Dedifferentiated amniotic fluid mesenchymal stem cell (primary cell): Measurements from ENCODE around the gene RFNG.

Source experiments
- DNase-seq: peaks from one replicate; pipeline ENCODE4 v3.0.0-alpha.2; 2016; ENCODE audit errors: extremely low spot score

Gene RFNG

DNA sequence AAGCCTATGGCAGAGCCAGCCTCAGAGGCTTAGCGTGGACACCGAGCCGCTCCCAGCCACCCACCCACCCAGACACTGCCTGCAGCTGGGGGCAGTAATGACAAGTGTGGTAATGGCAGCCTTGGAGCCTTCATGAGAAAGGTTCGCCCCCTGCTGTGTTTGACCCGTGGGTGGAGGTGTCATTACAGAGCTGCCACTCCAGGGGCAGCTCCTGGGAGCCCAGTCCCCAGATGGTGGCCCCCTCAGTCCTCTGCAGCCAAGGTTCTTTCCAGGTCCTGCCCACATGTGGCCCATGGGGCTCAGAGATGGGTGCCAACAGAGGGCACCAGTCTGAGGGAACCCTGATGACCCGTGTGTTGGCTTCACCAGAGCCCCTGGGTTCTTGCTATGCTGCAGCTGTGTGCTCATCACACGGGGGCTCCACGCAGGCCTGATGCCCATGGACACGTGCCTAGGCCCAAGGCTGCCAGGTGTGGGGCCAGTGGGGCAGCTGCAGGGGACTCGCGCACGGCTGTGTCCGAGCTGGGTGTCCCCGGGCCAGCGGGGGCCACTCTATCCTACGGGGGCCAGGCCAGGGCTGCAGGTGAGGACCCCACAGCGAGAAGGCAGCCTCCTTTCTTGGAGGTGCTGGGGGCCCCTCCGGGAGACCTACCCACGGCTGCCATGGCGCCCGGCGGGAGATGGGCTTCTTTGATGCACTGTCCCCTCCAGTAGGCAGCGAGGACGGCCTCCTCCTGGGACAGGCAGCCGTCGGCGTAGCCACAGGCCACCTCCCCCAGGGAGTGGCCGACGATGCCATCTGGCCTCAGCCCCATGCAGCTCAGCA lies 38.3 kb upstream of the RFNG start:
- no peak for DNase-seq

- no peak for DNase-seq
Observed at GRCh38 chr17:82088838-82089722, 37.5 kb upstream of the RFNG start.

DNA sequence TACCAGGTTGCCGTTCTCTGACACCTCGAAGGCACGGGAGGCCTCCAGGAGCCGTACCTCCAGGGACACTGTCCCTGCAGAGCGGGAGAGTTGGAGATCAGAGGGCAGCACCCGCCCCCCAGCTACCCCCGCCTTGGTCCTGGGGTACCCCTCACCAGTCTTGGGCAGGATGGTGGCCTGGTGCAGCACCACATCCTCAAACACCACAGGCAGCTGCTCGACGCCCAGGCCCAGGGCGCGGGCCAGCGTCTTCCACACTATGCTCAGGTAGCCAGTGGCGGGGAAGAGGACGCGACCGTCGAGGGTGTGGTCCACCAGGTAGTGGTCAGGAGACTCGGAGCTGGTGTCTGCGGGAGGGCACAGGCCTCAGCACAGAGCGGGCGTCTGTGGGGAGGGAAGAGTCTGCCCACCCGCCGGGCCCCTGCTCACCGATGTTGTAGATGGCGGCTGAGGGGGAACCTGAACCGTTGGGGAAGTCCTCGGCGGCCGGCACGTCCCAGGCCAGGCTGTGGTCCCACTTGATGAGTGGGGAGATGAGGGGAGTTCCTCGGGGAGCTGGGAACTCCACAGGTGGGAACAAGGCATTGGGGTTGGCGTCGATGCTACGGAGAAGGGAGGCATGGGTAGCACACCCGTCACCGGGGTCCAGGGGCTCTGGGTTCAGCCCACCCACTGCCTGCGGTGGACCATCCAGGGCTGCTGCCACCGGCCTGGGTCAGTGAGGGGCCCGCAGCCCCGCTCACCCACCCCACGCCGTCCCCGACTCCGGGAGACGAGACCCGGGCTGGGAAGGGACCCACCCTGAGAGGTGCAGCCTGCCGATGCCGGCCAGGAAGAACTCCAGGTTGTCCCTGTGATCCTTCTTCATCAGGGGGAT lies 36.6 kb upstream of the RFNG start:
- DNase-seq: no peak

GRCh38 chr17:82086941-82087906 lies 35.6 kb upstream of the RFNG start:
- no peak for DNase-seq

DNA sequence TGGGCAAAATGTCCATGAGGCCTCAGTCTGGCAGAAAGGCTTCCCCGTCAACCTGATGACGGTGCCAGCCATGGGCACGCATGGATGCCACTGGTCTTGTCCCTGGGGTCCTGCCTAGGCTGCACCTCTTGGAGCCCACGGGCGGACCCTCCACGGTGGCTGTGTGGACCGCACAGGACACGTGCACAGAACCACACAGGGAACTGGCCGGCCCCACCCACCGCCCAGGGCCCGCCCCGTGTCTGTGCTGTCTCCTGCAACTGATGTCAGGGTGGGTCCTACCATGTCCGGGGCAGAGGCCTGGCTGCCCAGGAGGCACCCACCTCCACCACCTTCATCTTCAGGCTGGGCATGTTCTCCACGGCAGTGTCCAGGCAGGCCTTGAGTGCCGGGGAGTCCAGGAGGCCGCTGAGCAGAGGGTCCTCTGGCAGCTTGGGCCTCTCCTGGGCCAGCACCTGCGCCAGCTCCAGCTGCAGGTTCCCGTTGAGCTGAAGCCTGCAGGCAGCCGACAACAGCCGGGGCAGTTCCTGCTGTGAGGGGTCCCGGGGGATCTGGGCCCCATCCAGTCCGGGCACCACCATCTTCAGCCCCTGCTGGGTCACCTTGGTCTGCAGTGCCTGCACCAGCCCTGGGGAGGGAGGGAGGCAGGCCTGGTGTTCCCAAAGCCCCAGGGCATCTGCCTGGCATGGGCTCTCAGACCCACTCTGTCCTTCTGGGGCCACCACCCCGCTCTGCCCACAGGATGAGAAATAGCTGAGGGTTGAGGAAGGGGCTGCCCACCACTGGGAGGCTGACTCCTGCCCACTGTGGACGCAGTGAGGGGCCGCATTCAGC lies 34.5 kb upstream of the RFNG start:
- DNase-seq: no peak

DNA sequence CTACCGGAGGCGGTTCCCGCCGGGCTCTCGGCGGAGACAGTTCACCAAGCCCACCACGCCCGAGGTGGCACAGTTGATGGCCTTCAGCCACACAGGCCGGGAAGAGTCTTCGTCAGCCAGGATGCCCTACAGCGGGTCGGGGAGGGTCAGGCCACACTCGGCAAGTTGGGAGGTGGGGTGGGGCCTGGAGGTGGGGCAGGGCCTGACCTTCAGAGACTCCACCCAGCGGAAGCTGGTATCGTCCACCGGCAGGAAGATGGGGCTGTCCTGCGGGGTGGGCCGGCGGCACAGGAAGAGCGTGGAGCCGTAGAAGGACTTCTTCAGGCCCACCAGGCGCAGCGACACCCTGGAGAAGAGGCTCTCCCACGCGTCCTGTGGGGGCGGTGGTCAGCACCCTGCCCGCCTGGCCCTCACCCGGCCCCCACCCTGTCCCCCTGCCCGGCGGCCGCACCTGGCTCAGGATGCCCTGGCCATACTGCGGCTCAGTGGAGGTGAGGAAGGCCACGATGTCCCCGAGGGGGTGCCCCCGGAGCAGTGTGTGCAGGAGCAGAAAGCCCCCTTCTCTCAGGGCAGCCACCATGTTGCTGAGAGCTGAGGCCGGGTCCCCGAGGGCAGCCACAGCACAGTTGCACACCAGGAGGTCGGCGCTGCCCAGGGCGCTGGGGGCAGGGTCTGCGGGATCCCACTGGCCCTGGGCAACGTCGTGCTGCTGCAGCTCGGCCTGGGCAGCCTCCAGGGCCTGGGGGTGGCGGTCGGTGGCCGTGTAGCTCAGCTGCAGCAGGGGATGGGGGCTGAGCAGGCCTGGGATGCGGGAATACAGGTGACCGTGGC lies 33.6 kb upstream of the RFNG start:
- DNase-seq: no peak

- DNase-seq: no peak
Observed at GRCh38 chr17:82084373-82085030, 32.9 kb upstream of the RFNG start.

GRCh38 chr17:82083533-82084359 lies 32.1 kb upstream of the RFNG start:
- no peak for DNase-seq

GRCh38 chr17:82083009-82083408 lies 31.4 kb upstream of the RFNG start:
- DNase-seq: no peak

DNA sequence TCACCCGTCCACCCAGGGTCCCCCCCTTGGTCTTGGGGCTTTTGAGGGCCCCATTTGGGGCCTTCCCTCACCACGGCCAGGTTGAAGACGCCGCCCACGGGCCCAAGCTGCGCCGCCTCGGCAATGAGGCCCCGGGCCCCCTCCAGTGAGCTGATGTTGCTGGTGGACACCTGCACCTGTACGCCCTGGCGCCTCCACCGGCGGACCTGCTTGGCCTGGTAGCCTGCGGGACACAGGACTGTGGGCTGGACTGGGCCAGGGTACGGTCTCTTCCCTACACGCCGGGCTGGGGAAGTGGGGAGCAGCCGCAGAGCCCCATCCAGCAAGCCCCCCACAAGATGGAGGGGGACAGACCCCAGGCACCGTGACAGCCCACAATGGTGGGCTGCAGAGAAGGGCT lies 30.8 kb upstream of the RFNG start:
- no peak for DNase-seq

GRCh38 chr17:82081966-82082365 lies 30.4 kb upstream of the RFNG start:
- DNase-seq: no peak

DNA sequence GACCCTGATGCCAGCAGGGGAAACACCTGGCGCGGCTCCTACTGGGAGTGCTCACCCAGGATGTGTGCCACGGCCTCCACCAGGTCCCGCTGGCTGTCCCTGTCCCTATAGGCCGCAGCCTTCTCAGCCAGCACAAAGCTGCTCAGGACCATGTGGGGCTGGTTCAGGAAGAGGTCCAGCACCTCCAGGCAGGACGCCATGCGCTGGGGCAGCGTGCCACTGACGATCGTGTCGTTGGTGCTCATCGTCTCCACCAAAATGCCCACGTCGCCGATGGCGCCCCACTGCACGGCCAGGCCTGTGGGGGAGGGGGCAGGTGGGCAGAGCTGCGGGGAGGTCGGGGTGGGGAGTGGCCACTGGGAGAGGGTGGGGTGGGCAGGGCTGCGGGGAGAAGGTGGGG lies 29.9 kb upstream of the RFNG start:
- DNase-seq: no peak

DNA sequence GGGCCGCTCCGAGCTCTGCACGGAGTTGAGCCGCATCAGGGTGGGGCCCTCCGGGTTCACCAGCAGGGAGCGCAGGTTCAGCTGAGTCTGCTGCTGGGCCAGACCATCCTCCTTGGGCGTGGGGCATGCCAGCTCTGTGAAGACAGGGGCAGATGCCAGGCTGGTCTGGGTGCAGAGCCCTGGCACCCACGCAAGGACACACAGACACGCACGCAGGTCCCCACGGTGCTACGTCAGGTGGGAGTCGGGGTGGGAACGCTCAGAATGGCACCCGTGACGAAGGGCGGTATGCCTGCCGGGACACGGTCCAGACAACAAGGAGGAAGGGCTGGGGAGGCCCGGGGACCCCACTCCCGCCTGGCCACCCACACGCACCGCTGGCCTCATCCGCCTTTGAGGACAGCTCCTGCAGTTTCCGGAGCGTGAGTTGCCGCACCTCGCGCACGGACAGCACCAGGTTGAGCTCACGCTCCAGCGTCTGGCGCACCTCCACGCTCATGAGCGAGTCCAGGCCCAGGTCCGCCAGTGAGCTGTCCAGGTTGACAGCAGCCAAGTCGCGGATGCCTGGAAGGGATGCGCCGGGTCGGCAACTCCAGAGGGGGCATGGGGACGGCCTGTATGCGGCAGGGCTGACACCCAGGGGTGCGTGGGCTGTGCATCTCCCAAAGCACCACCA lies 29.3 kb upstream of the RFNG start:
- DNase-seq: no peak

DNA sequence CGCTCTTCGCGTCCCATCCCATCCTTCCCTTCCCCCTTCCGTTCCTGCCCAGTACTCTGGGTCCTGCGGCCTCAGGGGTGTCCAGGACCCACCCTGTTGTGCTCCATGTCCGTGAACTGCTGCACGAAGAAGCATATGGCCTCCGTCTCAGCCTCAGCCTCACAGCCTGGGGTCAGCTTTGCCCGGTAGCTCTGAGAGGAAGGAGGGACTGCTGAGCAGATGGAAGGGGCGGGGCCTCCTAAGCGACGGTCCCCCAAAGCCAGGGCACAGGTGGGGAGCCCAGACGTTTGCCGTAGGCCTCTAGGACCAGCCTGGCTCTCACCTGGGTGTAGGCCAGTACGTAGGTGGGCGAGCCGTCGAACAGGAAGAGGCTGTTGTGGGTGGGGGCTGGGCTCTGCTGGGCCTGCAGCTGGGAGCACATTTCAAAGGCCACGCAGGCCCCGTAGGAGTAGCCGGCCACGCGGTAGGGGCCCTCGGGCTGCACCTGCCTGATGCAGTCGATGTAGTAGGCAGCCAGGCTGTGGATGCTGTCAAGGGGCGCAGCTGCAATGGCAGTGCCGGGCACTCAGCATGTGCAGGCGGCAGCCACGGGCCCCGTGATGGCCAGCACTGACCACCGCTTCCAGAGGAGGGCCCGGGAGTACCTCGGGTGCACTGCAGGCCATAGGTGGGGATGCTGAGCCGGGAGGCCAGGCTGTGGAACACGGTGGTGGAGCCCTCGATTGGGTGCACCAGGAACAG lies 28.6 kb upstream of the RFNG start:
- DNase-seq: no peak

- DNase-seq: no peak
Observed at GRCh38 chr17:82079001-82079677, 27.5 kb upstream of the RFNG start.

- no peak for DNase-seq
Observed at GRCh38 chr17:82078433-82078832, 26.8 kb upstream of the RFNG start.
